Measurements from ENCODE around the gene PCDHGB5.

DNA sequence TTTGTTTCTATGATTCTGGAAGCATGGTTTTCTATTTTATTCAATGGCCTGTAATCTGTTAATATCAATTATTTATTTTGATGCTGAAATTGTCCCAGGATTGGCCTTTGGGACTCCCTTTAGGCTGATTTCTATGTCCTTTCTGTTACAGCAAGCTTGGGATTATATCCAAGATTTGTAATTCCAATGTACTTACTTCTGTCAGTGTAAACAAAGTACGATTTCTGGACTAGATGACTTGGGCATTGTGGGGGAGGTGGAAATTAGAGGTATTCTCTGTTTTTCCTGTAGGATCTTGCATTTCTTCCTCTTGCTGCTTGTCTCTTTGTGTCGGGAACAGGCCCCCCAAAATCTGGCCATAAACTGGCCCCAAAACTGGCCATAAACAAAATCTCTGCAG is 36.3 kb downstream of the PCDHGB5 start:
- TF ChIP-seq, protein P1, sequence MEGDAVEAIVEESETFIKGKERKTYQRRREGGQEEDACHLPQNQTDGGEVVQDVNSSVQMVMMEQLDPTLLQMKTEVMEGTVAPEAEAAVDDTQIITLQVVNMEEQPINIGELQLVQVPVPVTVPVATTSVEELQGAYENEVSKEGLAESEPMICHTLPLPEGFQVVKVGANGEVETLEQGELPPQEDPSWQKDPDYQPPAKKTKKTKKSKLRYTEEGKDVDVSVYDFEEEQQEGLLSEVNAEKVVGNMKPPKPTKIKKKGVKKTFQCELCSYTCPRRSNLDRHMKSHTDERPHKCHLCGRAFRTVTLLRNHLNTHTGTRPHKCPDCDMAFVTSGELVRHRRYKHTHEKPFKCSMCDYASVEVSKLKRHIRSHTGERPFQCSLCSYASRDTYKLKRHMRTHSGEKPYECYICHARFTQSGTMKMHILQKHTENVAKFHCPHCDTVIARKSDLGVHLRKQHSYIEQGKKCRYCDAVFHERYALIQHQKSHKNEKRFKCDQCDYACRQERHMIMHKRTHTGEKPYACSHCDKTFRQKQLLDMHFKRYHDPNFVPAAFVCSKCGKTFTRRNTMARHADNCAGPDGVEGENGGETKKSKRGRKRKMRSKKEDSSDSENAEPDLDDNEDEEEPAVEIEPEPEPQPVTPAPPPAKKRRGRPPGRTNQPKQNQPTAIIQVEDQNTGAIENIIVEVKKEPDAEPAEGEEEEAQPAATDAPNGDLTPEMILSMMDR (IDR thresholded peaks at IDR 0.05): no peak
- TF ChIP-seq EZH2 (IDR thresholded peaks at IDR 0.05): no peak

All from neural progenitor cell (in vitro differentiated cells).